Measurements from ENCODE around the gene RAC2. TPM values are rescaled to one million over a fixed set of nuclear protein-coding genes. Genes with fewer than 3 reads are reported as not detected.

RAC2 gene
- total and polyA plus RNA-seq, 9 of the 15 experiments (the other 6 are each of a cell fraction or from before 2014, with no cell fraction given) = 22.7 to 103 (median 43.3) TPM

GRCh38 chr22:37224757-37225420 is 19.2 kb downstream of the RAC2 start (continued):
- TF ChIP-seq THRA (IDR thresholded peaks at IDR 0.05) (no peak), TEAD2 (tag; IDR thresholded peaks at IDR 0.05) (no peak)

- intact Hi-C loops (cut with micrococcal nuclease) (no loop called here), in situ Hi-C loops (cut with MboI) (no loop called here)
- no peak for ATAC-seq
- H4K20me1 ChIP-seq (replicated peaks; ENCODE audit: control insufficient read depth, insufficient read depth, low read length) = no peaks in the 10 kb centered on the region
- TF ChIP-seq GTF3C2 (IDR thresholded peaks at IDR 0.05; ENCODE audit: borderline replicate concordance, extremely low read depth, insufficient read length) (no peak), HNRNPK (IDR thresholded peaks at IDR 0.05; ENCODE audit: low read depth, low read length, poor library complexity, severe bottlenecking) (no peak), HDAC8 (tag; IDR thresholded peaks at IDR 0.05) (no peak), SP1 (CRISPR knock-in tag; IDR thresholded peaks at IDR 0.05) (no peak), ZNF316 (IDR thresholded peaks at IDR 0.05) (peak; percentile 72), GABPB1 (CRISPR knock-in tag; IDR thresholded peaks at IDR 0.05) (no peak)
- no peak for DNase-seq (ENCODE audit: extremely low read depth in 1 of 4, low spot score in 3 of 4)
- H3K4me2 ChIP-seq (ENCODE audit: insufficient read depth, low read length) = no peak overlapping the region
- no peak for FAIRE-seq
- WGBS (ENCODE audit: insufficient coverage, low coverage, missing lambda C conversion rate) = 96% methylated on average over 3 of the region's 3 CpGs
- no peaks in the 10 kb centered on the region for H3K9me1 ChIP-seq (ENCODE audit: control insufficient read depth, insufficient read depth, low read length)
- peaks cover 42% of the 10 kb centered on the region; the same call in 2 of the 3 replicates for H3K36me3 ChIP-seq (ENCODE audit: control insufficient read depth, insufficient read depth, low read length)
- H2AFZ ChIP-seq (ENCODE audit: low read depth, low read length) = no peak overlapping the region
- CTCF ChIA-PET (ENCODE audit: low intra/inter-chr PET ratio) = no interaction called here
- no peak overlapping the region for H3K9ac ChIP-seq (ENCODE audit: insufficient read depth in 1 of 2, low read depth in 2 of 2, low read length in 2 of 2)
- POLR2A ChIA-PET = no interaction called here
- BruUV-seq (replicated peaks) = no TSS peak
- H3K27me3 ChIP-seq (ENCODE audit: control insufficient read depth in 2 of 2, insufficient read depth in 2 of 2, low read length in 2 of 2) = no peaks in the 10 kb centered on the region; a peak in 1 of 5 replicates
- H3K4me3 ChIP-seq = no peak overlapping the region
- H3K79me2 ChIP-seq (ENCODE audit: control insufficient read depth, insufficient read depth, low read length) = peaks cover 3% of the 10 kb centered on the region; the same call in 2 of the 3 replicates
- H3K4me1 ChIP-seq (replicated peaks in 1 of 2; ENCODE audit: control insufficient read depth in 2 of 2, insufficient read depth in 2 of 2, low read length in 2 of 2) = peaks cover 0 to 12% of the 10 kb centered on the region in 2 experiments; a peak in 2 of 5 replicates
- H3K9me3 ChIP-seq (replicated peaks; ENCODE audit: control insufficient read depth, insufficient read depth, low read depth, low read length) = no peaks in the 10 kb centered on the region
- H3K27ac ChIP-seq (ENCODE audit: extremely low read depth, low read depth, low read length) = no peak overlapping the region
Measured at GRCh38 chr22:37223965-37224551, 20.0 kb downstream of the RAC2 start.

Measured in K562 (cell line).